ENCODE results near the gene TMED4. TPM values are rescaled to one million over a fixed set of nuclear protein-coding genes. Genes with fewer than 3 reads are reported as not detected.

The TMED4 gene
- total and polyA plus RNA-seq, 12 donors, result 42.9 to 81.4 (median 67.8) TPM

DNA sequence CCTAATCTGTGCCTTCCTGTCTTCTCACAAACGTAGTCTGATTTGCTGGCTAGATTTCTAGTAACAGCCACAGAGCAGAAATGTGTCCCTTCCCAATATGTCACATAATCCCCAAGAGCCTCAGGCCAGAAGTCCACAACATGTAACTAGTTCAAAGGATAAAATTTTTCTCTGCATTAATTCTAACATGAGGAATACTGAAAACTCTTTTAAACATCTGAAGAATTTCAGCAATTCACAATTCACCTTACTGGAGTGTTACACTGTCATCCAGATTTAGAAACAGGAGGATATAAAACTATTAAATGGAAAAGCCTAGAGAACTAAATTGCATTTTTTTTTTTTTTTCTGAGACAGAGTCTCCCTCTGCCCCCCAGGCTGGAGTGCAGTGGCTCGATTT, 5.8 kb downstream of the TMED4 start:
- TF ChIP-seq CTCF (IDR thresholded peaks at IDR 0.05), result no peak
- Histone ChIP-seq H3K4me1 (peaks cover 8 to 47% (median 38%) of the 10 kb centered on the region in 9 donors), H3K36me3 (peaks cover 0 to 75% (median 45%) of the 10 kb centered on the region in 9 donors)

DNA sequence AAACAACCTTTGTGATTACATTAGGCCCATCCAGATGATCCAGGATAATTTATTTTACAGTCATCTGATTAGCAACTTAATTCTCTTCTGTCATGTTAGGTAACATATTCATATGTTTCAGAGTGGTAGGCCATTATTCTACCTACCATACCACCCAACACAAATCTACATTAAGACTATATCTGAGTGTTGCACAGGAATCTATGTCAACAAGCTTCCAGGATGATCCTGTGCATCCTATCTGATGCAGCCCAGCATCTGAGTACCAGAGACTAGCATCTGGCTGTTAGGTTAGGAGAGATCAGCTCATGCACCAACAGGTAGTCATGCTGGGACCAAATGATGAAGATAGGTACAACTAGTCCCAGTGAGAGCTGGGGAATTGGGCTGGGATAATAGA, 7.0 kb downstream of the TMED4 start:
- peaks cover 3 to 35% (median 27%) of the 10 kb centered on the region in 9 donors for H3K4me1 ChIP-seq
- TF ChIP-seq CTCF (IDR thresholded peaks at IDR 0.05), result no peak
- peaks cover 0 to 77% (median 52%) of the 10 kb centered on the region in 9 donors for H3K36me3 ChIP-seq
- peak overlapping the region in 3 of 10 donors; percentile 70 to 89 (median 74) for H3K4me3 ChIP-seq
- intact Hi-C loops (cut with DNase I), result no loop called here
- H3K27ac ChIP-seq, result no peak overlapping the region
- DNase-seq (no peak), ATAC-seq (no peak)
- no peaks in the 10 kb centered on the region for H3K27me3 ChIP-seq
- no peaks in the 10 kb centered on the region for H3K9me3 ChIP-seq

More for the DNA sequence above, 5.8 kb downstream of the TMED4 start:
- H3K4me3 ChIP-seq, result no peak overlapping the region
- H3K9me3 ChIP-seq, result no peaks in the 10 kb centered on the region
- 70 to 76% methylated on average over 2 of the region's 2 CpGs for WGBS, 2 donors
- intact Hi-C loops (cut with DNase I), result no loop called here
- H3K27ac ChIP-seq, result no peak overlapping the region
- H3K27me3 ChIP-seq, result no peaks in the 10 kb centered on the region
- DNase-seq (no peak), ATAC-seq (no peak)

DNA sequence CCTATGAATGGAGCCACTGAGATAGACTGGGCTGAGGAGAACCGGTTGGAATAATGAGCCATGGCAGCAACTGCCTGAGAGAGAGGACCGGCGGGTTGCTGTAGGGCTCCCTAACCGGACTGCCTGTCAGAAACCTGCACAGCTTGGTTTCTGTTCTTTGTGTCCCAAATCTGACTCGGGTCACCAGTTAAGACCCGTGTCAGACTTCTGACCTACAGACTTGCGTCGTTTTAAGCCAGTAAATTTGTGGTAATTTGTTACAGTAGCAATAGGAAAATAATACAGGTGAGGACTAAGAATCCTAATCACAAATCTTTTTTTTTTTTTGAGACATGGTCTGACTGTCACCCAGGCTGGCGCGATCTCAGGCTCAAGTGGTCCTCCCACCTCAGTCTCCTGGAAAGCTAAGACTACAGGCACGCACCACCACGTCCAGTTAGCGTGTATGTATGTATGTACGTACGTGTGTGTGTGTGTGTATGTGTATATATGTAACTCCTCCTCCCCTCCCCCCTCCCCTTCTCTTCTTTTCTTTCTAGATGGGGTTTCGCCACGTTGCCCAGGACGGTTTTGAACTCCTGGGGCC, 7.7 kb downstream of the TMED4 start:
- Histone ChIP-seq H3K36me3 (peaks cover 0 to 77% (median 52%) of the 10 kb centered on the region in 9 donors), H3K4me1 (peaks cover 3 to 32% (median 26%) of the 10 kb centered on the region in 9 donors), H3K27ac (peak overlapping the region; percentile 33 to 93 (median 90)), H3K9me3 (no peaks in the 10 kb centered on the region), H3K4me3 (peak overlapping the region; percentile 47 to 93 (median 75)), H3K27me3 (no peaks in the 10 kb centered on the region)
- intact Hi-C loops (cut with DNase I), result loop anchor here in 1 of 10 donors (5.0 kb wide), 1 partner anchor 87 kb away; no protein-coding TSS in a partner anchor
- 30 to 31% methylated on average over 18 of the region's 18 CpGs for WGBS, 2 donors
- DNase-seq, result no peak
- TF ChIP-seq CTCF (IDR thresholded peaks at IDR 0.05), result no peak
- no peak for ATAC-seq

- Histone ChIP-seq H3K36me3 (peaks cover 0 to 77% (median 52%) of the 10 kb centered on the region in 9 donors), H3K4me3 (peak within 1 kb of the TSS; percentile 47 to 93 (median 75)), H3K27me3 (no peaks in the 10 kb centered on the region), H3K9me3 (no peaks in the 10 kb centered on the region), H3K4me1 (peaks cover 3 to 32% (median 26%) of the 10 kb centered on the region in 9 donors), H3K27ac (peak within 1 kb of the TSS; percentile 33 to 93 (median 90))
- 0 to 1% methylated on average over 74 of the region's 74 CpGs for WGBS, 2 donors
- DNase-seq (peak; percentile 94 to 95), ATAC-seq (peak; percentile 95 to 99 (median 98))
- intact Hi-C loops (cut with DNase I), result loop anchor here in 1 of 10 donors (5.0 kb wide), 1 partner anchor 86 kb away; no protein-coding TSS in a partner anchor
- no peak for TF ChIP-seq CTCF (IDR thresholded peaks at IDR 0.05)
These were observed 8.4 kb downstream of the TMED4 start, which contains the start of gene DDX56 for GRCh38 chr7:44573464-44574286. Gene DDX56 (minus strand): TSS chr7:44573908. CDS start chr7:44573895, 13 bp downstream.
